IMR-90 (cell line): Measurements from ENCODE around the gene CDH3. TPM values are rescaled to one million over a fixed set of nuclear protein-coding genes. Genes with fewer than 3 reads are reported as not detected.

ENCODE experiments used
- microRNA-seq, 2 experiments: library from miRNA; stranded (forward) in 1 of 2; unstranded in 1 of 2; fragments of 10-50 nt in 1 of 2; fragments of <30 nt in 1 of 2; gene quantifications in 1 of 2; microRNA quantifications in 1 of 2; one replicate each; pipeline versions ENCODE3 to v1.1.0; 2013 to 2020; ENCODE audit not compliant: insufficient read depth in 1 of 2, insufficient read length in 1 of 2, unreplicated experiment in 1 of 2
- polyA plus RNA-seq, 3 experiments: library from polyadenylated mRNA; depleted of rRNA; stranded (reverse); fragments of >200 nt; gene quantifications; 2 replicates each; pipeline ENCODE4 v1.2.3, GENCODE V29; 2012; ENCODE audit warnings: low replicate concordance in 1 of 3
- small RNA-seq, 5 experiments: library from RNA; depleted of rRNA; stranded (forward); fragments of <200 nt; gene quantifications; one replicate each; pipeline ENCODE3, GENCODE V24; 2012
- total RNA-seq: library from RNA; depleted of rRNA; stranded (reverse); fragments of >200 nt; gene quantifications from 2 replicates; pipeline ENCODE4 v1.2.3, GENCODE V29; 2012; rRNA removed

CDH3 gene
- total and polyA plus RNA-seq, 2 of the 4 experiments (the other 2 are of a cell fraction): not detected

Small RNAs within 50 kb of the gene (microRNA-seq; reads per million reads assigned to microRNA genes)
- gene HSPE1P5 (ENCODE audit: insufficient read depth, insufficient read length): not detected
- gene RF01233 (ENCODE audit: insufficient read depth, insufficient read length): not detected
- not detected for gene RNA5SP429 (ENCODE audit: insufficient read depth, insufficient read length)

Small RNAs within 50 kb of the gene (small RNA-seq; reads per million reads assigned to genes)
- gene HSPE1P5 (0 reads per million in 5 experiments), gene RF01233 (0 reads per million in 5 experiments), gene RNA5SP429 (0 to 2.2 (median 0) reads per million in 5 experiments)

Other genes with a start within 250 kb of the CDH3 start
- not detected in 2 replicates for gene SMPD3, start 196.8 kb upstream of the CDH3 start, total RNA-seq
- gene SMPD3, start 196.8 kb upstream of the CDH3 start, polyA plus RNA-seq (2012; rRNA removed): 0.01 TPM in 1 of 2 replicates, not detected in the other
- 17.2 and 22.6 TPM in 2 replicates for gene ZFP90, start 106.0 kb upstream of the CDH3 start, total RNA-seq
- gene ZFP90, start 106.0 kb upstream of the CDH3 start, polyA plus RNA-seq (2012; rRNA removed): 7.3 and 7.6 TPM in 2 replicates
- gene CDH1, start 92.0 kb downstream of the CDH3 start, total RNA-seq: under 0.01 TPM in 1 of 2 replicates, not detected in the other
- not detected in 2 replicates for gene CDH1, start 92.0 kb downstream of the CDH3 start, polyA plus RNA-seq (2012; rRNA removed)
- 19.7 and 22.4 TPM in 2 replicates for gene TANGO6, start 198.2 kb downstream of the CDH3 start, total RNA-seq
- gene TANGO6, start 198.2 kb downstream of the CDH3 start, polyA plus RNA-seq (2012; rRNA removed): 5.7 and 6.7 TPM in 2 replicates